ENCODE results near the gene GPHN.

DNA sequence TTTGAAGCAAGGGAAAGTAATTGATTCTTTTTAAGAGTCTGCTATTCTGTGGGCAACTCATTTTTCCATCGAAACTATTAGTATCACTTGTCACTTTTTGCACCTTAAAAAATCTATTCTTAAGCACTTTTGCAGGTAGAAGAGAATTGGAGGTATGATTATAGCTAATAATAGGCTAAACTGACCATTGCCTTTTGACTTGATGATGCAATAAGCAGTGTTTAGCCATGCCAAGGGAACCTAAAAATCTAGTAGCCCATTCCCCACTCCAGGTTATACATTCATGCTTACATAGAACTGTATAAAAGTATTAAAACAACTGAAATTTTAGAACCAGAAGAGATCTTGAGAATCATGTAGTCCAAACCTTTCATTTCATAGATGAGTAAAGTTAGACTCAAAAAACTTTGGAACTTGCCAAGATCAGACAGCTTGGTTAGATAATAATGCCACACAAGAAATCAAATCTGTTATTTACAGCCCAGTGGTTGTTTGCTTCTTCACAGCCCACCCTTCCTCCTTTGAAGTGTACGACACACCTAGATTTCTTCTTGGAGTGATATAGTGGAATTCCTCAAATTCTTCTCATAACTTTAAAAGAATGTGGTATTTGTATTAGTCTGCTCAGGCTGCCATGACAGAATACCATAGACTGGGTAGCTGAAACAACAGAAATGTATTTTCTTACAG lies 659.6 kb downstream of the GPHN start:
- TF ChIP-seq BHLHE40 (IDR thresholded peaks at IDR 0.05; ENCODE audit: low read depth, low read length): no peak
- TF ChIP-seq, protein P1, sequence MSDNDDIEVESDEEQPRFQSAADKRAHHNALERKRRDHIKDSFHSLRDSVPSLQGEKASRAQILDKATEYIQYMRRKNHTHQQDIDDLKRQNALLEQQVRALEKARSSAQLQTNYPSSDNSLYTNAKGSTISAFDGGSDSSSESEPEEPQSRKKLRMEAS (IDR thresholded peaks at IDR 0.05): no peak
- TF ChIP-seq, protein P2, sequence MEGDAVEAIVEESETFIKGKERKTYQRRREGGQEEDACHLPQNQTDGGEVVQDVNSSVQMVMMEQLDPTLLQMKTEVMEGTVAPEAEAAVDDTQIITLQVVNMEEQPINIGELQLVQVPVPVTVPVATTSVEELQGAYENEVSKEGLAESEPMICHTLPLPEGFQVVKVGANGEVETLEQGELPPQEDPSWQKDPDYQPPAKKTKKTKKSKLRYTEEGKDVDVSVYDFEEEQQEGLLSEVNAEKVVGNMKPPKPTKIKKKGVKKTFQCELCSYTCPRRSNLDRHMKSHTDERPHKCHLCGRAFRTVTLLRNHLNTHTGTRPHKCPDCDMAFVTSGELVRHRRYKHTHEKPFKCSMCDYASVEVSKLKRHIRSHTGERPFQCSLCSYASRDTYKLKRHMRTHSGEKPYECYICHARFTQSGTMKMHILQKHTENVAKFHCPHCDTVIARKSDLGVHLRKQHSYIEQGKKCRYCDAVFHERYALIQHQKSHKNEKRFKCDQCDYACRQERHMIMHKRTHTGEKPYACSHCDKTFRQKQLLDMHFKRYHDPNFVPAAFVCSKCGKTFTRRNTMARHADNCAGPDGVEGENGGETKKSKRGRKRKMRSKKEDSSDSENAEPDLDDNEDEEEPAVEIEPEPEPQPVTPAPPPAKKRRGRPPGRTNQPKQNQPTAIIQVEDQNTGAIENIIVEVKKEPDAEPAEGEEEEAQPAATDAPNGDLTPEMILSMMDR (IDR thresholded peaks at IDR 0.05): no peak
- TF ChIP-seq, protein P3, sequence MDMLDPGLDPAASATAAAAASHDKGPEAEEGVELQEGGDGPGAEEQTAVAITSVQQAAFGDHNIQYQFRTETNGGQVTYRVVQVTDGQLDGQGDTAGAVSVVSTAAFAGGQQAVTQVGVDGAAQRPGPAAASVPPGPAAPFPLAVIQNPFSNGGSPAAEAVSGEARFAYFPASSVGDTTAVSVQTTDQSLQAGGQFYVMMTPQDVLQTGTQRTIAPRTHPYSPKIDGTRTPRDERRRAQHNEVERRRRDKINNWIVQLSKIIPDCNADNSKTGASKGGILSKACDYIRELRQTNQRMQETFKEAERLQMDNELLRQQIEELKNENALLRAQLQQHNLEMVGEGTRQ (IDR thresholded peaks at IDR 0.05): no peak
- no peak for TF ChIP-seq ESRRA (IDR thresholded peaks at IDR 0.05; ENCODE audit: borderline replicate concordance, low read length)
- no peak for TF ChIP-seq POLR2A (IDR thresholded peaks at IDR 0.05; ENCODE audit: low read length)
- no peak for TF ChIP-seq SMC3 (IDR thresholded peaks at IDR 0.05)

All from A549 (cell line).